MM.1S (cell line): ENCODE measurements around the gene TGFBI.

Experiments used
- DNase-seq: peaks from one replicate; pipeline ENCODE4 v3.0.0-alpha.2; 2015
- H2AFZ ChIP-seq: fragments of 300-600 bp; sonication (generic); 2 replicates; pipeline ENCODE4 v1.6.0; 2016; ENCODE audit warnings: antibody characterized with exemption, low read length
- H3F3A ChIP-seq: fragments of 300-600 bp; sonication (generic); 2 replicates; pipeline ENCODE4 v1.6.1; 2016; ENCODE audit warnings: mild to moderate bottlenecking, antibody characterized with exemption, low read length, moderate library complexity, mixed read lengths; ENCODE audit not compliant: insufficient read depth
- H3K27ac ChIP-seq: fragments of 300-600 bp; sonication (generic); 2 replicates; pipeline ENCODE4 v1.5.1; 2016; ENCODE audit warnings: mild to moderate bottlenecking, low read length
- H3K27me3 ChIP-seq: fragments of 300-600 bp; sonication (generic); replicated peaks from 2 replicates; pipeline ENCODE4 v1.6.0; 2016; ENCODE audit warnings: low read length; ENCODE audit not compliant: insufficient read depth
- H3K36me3 ChIP-seq: fragments of 300-600 bp; sonication (generic); replicated peaks from 2 replicates; pipeline ENCODE4 v1.6.1; 2016; ENCODE audit warnings: mild to moderate bottlenecking, low read length, mixed read lengths; ENCODE audit not compliant: insufficient read depth
- H3K4me1 ChIP-seq: fragments of 300-600 bp; sonication (generic); 2 replicates; pipeline ENCODE4 v1.6.1; 2016; ENCODE audit warnings: low read length, mixed read lengths
- H3K4me2 ChIP-seq: fragments of 300-600 bp; sonication (generic); 2 replicates; pipeline ENCODE4 v1.6.0; 2016; ENCODE audit warnings: low read depth, low read length
- H3K4me3 ChIP-seq: fragments of 300-600 bp; sonication (generic); 2 replicates; pipeline ENCODE4 v1.5.1; 2016; ENCODE audit warnings: low read length, mixed read lengths
- H3K79me2 ChIP-seq: fragments of 300-600 bp; sonication (generic); 2 replicates; pipeline ENCODE4 v1.6.1; 2016; ENCODE audit warnings: mixed run types, low read length, mixed read lengths
- H3K9ac ChIP-seq: fragments of 300-600 bp; sonication (generic); 2 replicates; pipeline ENCODE4 v1.6.1; 2016; ENCODE audit warnings: low read length, mixed read lengths
- H3K9me2 ChIP-seq: fragments of 300-600 bp; sonication (generic); replicated peaks from 2 replicates; pipeline ENCODE4 v1.6.1; 2016; ENCODE audit warnings: mild to moderate bottlenecking, low read length, mixed read lengths; ENCODE audit not compliant: insufficient read depth
- H3K9me3 ChIP-seq: fragments of 300-600 bp; sonication (generic); replicated peaks from 2 replicates; pipeline ENCODE4 v1.6.1; 2016; ENCODE audit warnings: mild to moderate bottlenecking, low read length, mixed read lengths; ENCODE audit not compliant: insufficient read depth
- H4K20me1 ChIP-seq: fragments of 300-600 bp; sonication (generic); 2 replicates; pipeline ENCODE4 v1.6.1; 2016; ENCODE audit warnings: mild to moderate bottlenecking, low read length, moderate library complexity, mixed read lengths; ENCODE audit not compliant: insufficient read depth
- CTCF ChIP-seq: fragments of 300-600 bp; sonication (generic); IDR thresholded peaks from 2 replicates; pipeline ENCODE4 v1.5.1; 2016; ENCODE audit warnings: antibody characterized with exemption, low read length, mixed read lengths
- EZH2 ChIP-seq: fragments of 300-600 bp; sonication (generic); optimal IDR thresholded peaks from 2 replicates; pipeline ENCODE3; 2017; ENCODE audit warnings: low read depth, mild to moderate bottlenecking, antibody characterized with exemption, low read length, mixed read lengths
- EZH2phosphoT487 ChIP-seq: fragments of 300-600 bp; sonication (generic); IDR thresholded peaks from 2 replicates; pipeline ENCODE4 v1.6.1; 2018; ENCODE audit warnings: antibody characterized with exemption, low read length

Gene TGFBI

DNA sequence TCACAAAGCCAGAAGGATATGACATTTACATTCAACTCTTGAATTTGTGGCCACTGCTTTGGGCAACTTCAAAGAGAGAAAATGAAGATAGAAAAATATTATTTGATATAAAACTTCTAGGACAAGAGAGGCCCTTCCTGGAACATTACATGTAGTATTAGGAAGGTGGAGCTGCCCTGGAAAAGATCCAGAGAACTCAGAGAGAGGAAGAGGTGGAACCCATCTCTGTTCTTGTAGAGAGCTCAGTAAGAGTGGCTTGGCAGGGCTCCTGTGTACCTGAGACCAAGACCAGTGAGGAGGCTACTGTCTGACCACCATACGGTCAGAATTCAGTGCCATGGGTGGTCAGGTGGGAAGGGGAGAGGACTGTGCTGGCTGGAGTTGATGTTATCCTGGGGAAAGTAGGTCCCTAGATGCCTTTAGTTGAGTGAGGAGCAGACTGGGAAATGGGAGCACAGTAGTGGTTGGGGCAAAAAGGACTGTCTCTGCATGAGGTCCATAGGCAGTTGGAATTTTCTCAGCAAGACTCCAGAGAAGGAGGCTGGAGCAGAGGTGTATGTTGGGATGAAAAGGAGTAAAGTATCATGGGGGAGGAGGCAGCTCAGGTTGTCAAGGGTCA, 7.6 kb downstream of the TGFBI start:
- Histone ChIP-seq H3K4me1 (peaks cover 32% of the 10 kb centered on the region), H3K4me2 (peak overlapping the region; percentile 66), H3K79me2 (no peaks in the 10 kb centered on the region), H3F3A (peaks cover 17% of the 10 kb centered on the region), H3K36me3 (no peaks in the 10 kb centered on the region), H3K4me3 (no peak overlapping the region), H3K9me2 (no peaks in the 10 kb centered on the region), H3K9ac (peak overlapping the region; percentile 27; the same call in 1 of the 2 replicates), H3K27me3 (no peaks in the 10 kb centered on the region), H4K20me1 (no peaks in the 10 kb centered on the region), H3K9me3 (no peaks in the 10 kb centered on the region), H2AFZ (peak overlapping the region; percentile 49), H3K27ac (peak overlapping the region; percentile 80)
- TF ChIP-seq EZH2phosphoT487 (no peak), CTCF (no peak), EZH2 (no peak)
- DNase-seq, result no peak

DNA sequence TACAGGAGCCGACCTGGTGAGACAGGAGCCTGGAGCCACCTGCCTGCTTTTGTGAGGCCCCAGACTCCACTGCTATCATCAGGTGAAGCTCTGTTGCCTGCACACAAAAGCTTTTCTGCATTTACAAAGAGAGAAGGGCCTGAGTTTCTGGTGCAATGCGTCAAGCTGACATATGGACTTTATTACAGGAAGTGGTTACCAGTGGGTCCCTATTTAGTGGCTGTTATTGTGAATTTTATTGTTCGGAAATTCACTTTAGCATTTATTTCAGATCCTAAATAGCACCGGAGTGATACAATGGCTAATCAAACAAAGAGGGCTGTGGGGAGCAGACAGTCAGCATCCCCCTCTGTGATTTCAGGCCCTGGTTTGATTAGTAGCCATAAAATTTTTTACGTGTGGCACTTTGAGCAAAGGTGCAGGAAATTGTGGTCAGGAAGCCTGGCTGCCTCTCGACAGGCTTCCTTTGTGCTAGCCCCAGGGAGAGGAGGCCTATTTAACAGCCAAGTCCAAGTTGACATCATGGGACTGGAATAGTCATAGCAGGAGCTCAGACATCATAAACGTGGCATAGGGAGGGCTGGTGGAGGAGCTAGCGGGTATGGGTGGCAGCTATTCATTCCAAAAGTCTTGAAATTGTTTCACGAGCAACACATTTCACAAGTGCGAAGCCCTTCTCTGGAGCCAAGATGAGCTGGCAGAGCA, 8.4 kb downstream of the TGFBI start:
- peak overlapping the region; percentile 27 for H3K9ac ChIP-seq
- peak overlapping the region; percentile 80 for H3K27ac ChIP-seq
- peaks cover 17% of the 10 kb centered on the region for H3F3A ChIP-seq
- no peaks in the 10 kb centered on the region for H3K9me2 ChIP-seq
- peak; percentile 86 for DNase-seq
- H3K9me3 ChIP-seq, result no peaks in the 10 kb centered on the region
- no peaks in the 10 kb centered on the region for H3K27me3 ChIP-seq
- peaks cover 32% of the 10 kb centered on the region for H3K4me1 ChIP-seq
- no peaks in the 10 kb centered on the region for H3K79me2 ChIP-seq
- no peaks in the 10 kb centered on the region for H3K36me3 ChIP-seq
- TF ChIP-seq EZH2, result no peak
- no peak for TF ChIP-seq EZH2phosphoT487
- no peak for TF ChIP-seq CTCF
- peak overlapping the region; percentile 49 for H2AFZ ChIP-seq
- no peaks in the 10 kb centered on the region for H4K20me1 ChIP-seq
- H3K4me3 ChIP-seq, result no peak overlapping the region
- H3K4me2 ChIP-seq, result peak overlapping the region; percentile 66

GRCh38 chr5:136038635-136039034, 9.8 kb downstream of the TGFBI start:
- TF ChIP-seq CTCF (no peak), EZH2phosphoT487 (no peak), EZH2 (no peak)
- Histone ChIP-seq H3K4me1 (peaks cover 40% of the 10 kb centered on the region), H3K79me2 (no peaks in the 10 kb centered on the region)

More at GRCh38 chr5:136038635-136039034, 9.8 kb downstream of the TGFBI start:
- Histone ChIP-seq H3K27ac (no peak overlapping the region), H3K9me3 (no peaks in the 10 kb centered on the region), H3K4me2 (no peak overlapping the region), H3K27me3 (no peaks in the 10 kb centered on the region), H3K9me2 (no peaks in the 10 kb centered on the region), H3F3A (peaks cover 17% of the 10 kb centered on the region), H3K4me3 (no peak overlapping the region), H4K20me1 (no peaks in the 10 kb centered on the region), H2AFZ (no peak overlapping the region), H3K9ac (no peak overlapping the region), H3K36me3 (no peaks in the 10 kb centered on the region)
- no peak for DNase-seq
